ENCODE results near the gene RP9. TPM values are rescaled to one million over a fixed set of nuclear protein-coding genes. Genes with fewer than 3 reads are reported as not detected.

Gene RP9
- total and polyA plus RNA-seq, 9 of the 15 experiments (the other 6 are each of a cell fraction or from before 2014, with no cell fraction given), result 10.7 to 44.8 (median 33.4) TPM

DNA sequence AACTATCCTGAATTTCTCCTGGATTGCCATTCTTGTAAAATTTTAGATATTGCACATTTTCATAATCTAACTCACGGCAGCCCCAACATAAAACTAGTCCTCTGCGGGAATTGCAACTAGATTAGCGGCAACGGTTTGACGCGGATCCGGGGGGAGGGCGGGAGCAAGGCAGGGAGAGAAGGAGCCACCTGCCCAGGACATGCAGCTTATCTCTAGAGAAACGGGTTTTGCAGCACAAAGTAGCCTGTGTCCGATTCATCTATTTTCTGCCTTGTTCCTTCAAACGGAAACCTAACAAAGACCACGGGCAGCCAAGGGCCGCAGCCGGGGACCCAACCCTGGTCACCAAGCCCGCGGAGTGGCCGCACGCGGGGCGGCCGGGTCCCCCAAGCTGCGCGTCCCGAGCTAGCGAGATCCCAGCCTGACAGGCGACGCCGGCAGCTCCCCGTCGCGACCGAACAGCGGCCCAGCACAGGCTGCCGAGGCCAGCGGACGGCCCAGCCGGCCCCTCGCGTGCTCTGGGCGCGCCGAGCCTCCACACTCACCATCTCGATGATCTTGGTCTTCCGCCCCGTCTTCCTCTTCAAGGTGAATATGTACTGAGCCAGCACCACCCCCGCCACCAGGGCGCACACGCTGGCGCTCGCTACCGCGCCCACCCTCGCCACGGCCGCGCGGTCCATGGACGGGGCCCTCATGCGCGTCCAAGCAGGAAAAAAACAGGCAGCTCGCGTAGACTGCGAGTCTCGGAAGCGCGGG is 47.0 kb downstream of the RP9 start, which contains the start of gene NT5C3A (continued):
- TF ChIP-seq ZNF668 (CRISPR knock-in tag; IDR thresholded peaks at IDR 0.05), result no peak
- no peak for TF ChIP-seq MTA2 (IDR thresholded peaks at IDR 0.05; ENCODE audit: low read depth)
- TF ChIP-seq ZNF584 (CRISPR knock-in tag; IDR thresholded peaks at IDR 0.05; ENCODE audit: low read depth), result no peak
- TF ChIP-seq EP300 (IDR thresholded peaks at IDR 0.05; ENCODE audit: low read length), result no peak
- no peak for TF ChIP-seq HNRNPK (IDR thresholded peaks at IDR 0.05; ENCODE audit: low read depth, low read length, poor library complexity, severe bottlenecking)
- TF ChIP-seq, protein P1, sequence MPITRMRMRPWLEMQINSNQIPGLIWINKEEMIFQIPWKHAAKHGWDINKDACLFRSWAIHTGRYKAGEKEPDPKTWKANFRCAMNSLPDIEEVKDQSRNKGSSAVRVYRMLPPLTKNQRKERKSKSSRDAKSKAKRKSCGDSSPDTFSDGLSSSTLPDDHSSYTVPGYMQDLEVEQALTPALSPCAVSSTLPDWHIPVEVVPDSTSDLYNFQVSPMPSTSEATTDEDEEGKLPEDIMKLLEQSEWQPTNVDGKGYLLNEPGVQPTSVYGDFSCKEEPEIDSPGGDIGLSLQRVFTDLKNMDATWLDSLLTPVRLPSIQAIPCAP (CRISPR knock-in tag; IDR thresholded peaks at IDR 0.05; ENCODE audit: borderline replicate concordance), result no peak
- no peak for TF ChIP-seq SMARCB1 (IDR thresholded peaks at IDR 0.05; ENCODE audit: insufficient read length, low read depth)
- peak; percentile 66 to 91 for TF ChIP-seq E2F6 (IDR thresholded peaks at IDR 0.05; ENCODE audit: borderline replicate concordance in 1 of 2, extremely low read depth in 1 of 2, insufficient read depth in 1 of 2, insufficient read length in 1 of 2, low read depth in 1 of 2, low read length in 1 of 2, poor library complexity in 1 of 2, severe bottlenecking in 1 of 2)
- TF ChIP-seq ZNF41 (CRISPR knock-in tag; conservative IDR thresholded peaks at IDR 0.05), result no peak
- peak; percentile 24 for TF ChIP-seq TAF1 (IDR thresholded peaks at IDR 0.05; ENCODE audit: control insufficient read depth, extremely low read depth, insufficient read depth, low read length, severe bottlenecking)
- TF ChIP-seq RAD21 (CRISPR knock-in tag; conservative IDR thresholded peaks at IDR 0.05 in 1 of 2, IDR thresholded peaks at IDR 0.05 in 1 of 2), result no peak
- TF ChIP-seq POLR2B (IDR thresholded peaks at IDR 0.05; ENCODE audit: low read depth, partially characterized antibody), result peak; percentile 67
- no peak for TF ChIP-seq ELF2 (CRISPR knock-in tag; IDR thresholded peaks at IDR 0.05)
- TF ChIP-seq HLTF (IDR thresholded peaks at IDR 0.05), result no peak
- TF ChIP-seq TSC22D4 (tag; IDR thresholded peaks at IDR 0.05), result no peak
- no peak for TF ChIP-seq FOXK1 (CRISPR knock-in tag; IDR thresholded peaks at IDR 0.05; ENCODE audit: borderline replicate concordance)
- peak; percentile 22 for TF ChIP-seq PCBP1 (IDR thresholded peaks at IDR 0.05; ENCODE audit: low read depth, low read length, poor library complexity, severe bottlenecking)
- TF ChIP-seq YY1 (IDR thresholded peaks at IDR 0.05; ENCODE audit: borderline replicate concordance in 1 of 3, control insufficient read depth in 1 of 3, extremely low read depth in 1 of 3, insufficient read depth in 3 of 3, insufficient read length in 1 of 3, insufficient replicate concordance in 2 of 3, low read depth in 1 of 3, low read length in 2 of 3), result peak in 1 of 3 experiments; percentile 26
- TF ChIP-seq KDM5B (IDR thresholded peaks at IDR 0.05; ENCODE audit: insufficient replicate concordance, low read depth, low read length), result no peak
- peak; percentile 68 for TF ChIP-seq PHF20 (IDR thresholded peaks at IDR 0.05; ENCODE audit: partially characterized antibody)
- TF ChIP-seq SMAD4 (CRISPR knock-in tag; conservative IDR thresholded peaks at IDR 0.05), result peak; percentile 57; the same call in 1 of the 2 replicates
- TF ChIP-seq POLR2A (conservative IDR thresholded peaks at IDR 0.05), result peak; percentile 81
- TF ChIP-seq, protein P2, sequence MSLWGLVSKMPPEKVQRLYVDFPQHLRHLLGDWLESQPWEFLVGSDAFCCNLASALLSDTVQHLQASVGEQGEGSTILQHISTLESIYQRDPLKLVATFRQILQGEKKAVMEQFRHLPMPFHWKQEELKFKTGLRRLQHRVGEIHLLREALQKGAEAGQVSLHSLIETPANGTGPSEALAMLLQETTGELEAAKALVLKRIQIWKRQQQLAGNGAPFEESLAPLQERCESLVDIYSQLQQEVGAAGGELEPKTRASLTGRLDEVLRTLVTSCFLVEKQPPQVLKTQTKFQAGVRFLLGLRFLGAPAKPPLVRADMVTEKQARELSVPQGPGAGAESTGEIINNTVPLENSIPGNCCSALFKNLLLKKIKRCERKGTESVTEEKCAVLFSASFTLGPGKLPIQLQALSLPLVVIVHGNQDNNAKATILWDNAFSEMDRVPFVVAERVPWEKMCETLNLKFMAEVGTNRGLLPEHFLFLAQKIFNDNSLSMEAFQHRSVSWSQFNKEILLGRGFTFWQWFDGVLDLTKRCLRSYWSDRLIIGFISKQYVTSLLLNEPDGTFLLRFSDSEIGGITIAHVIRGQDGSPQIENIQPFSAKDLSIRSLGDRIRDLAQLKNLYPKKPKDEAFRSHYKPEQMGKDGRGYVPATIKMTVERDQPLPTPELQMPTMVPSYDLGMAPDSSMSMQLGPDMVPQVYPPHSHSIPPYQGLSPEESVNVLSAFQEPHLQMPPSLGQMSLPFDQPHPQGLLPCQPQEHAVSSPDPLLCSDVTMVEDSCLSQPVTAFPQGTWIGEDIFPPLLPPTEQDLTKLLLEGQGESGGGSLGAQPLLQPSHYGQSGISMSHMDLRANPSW (CRISPR knock-in tag; IDR thresholded peaks at IDR 0.05), result no peak
